H1 (cell line): ENCODE measurements around the gene INF2. TPM values are rescaled to one million over a fixed set of nuclear protein-coding genes. Genes with fewer than 3 reads are reported as not detected.

Source experiments
- BACH1 ChIP-seq: IDR thresholded peaks from 2 replicates; pipeline ENCODE4 v1.6.1; 2012; ENCODE audit warnings: low read length, improper control_type of control experiment
- BRCA1 ChIP-seq: IDR thresholded peaks from 2 replicates; pipeline ENCODE4 v1.6.1; 2012; ENCODE audit warnings: low read depth, low read length, improper control_type of control experiment
- CBX8 ChIP-seq: fragments of 300-800, 300-1000 bp; sonication (generic); IDR thresholded peaks from 2 replicates; pipeline ENCODE4 v1.7.1; 2016; ENCODE audit warnings: low read depth, low read length, borderline replicate concordance
- EP300 ChIP-seq, 2 experiments: IDR thresholded peaks; 1 replicate in 1 of 2; 2 replicates in 1 of 2; pipeline ENCODE4 v1.6.1; 2011 to 2012; ENCODE audit warnings: low read depth in 2 of 2, low read length in 2 of 2, mild to moderate bottlenecking in 2 of 2, borderline replicate concordance in 1 of 2, inconsistent platforms in 1 of 2, moderate library complexity in 1 of 2
- HDAC2 ChIP-seq, 2 experiments: fragments of 300-600 bp in 1 of 2; sonication (generic) in 1 of 2; IDR thresholded peaks; 2 replicates each; pipeline ENCODE4 v1.6.1; 2011 to 2012; ENCODE audit warnings: low read depth in 2 of 2, low read length in 2 of 2, mild to moderate bottlenecking in 2 of 2, moderate library complexity in 2 of 2, borderline replicate concordance in 1 of 2, inconsistent platforms in 1 of 2
- KDM1A ChIP-seq: fragments of 200-600, 300-600 bp; sonication (generic); IDR thresholded peaks from 2 replicates; pipeline ENCODE4 v1.7.1; 2016; ENCODE audit warnings: mild to moderate bottlenecking, low read length, borderline replicate concordance
- KDM4A ChIP-seq: IDR thresholded peaks from one replicate; pipeline ENCODE4 v1.7.1; 2012; ENCODE audit warnings: low read depth, mild to moderate bottlenecking, moderate library complexity, low read length, inconsistent platforms; ENCODE audit not compliant: severe bottlenecking
- RAD21 ChIP-seq, 2 experiments: IDR thresholded peaks in 1 of 2; conservative IDR thresholded peaks in 1 of 2; 2 replicates each; pipeline ENCODE4 v1.6.1; 2011; ENCODE audit warnings: low read depth in 2 of 2, low read length in 2 of 2, improper control_type of control experiment in 1 of 2, inconsistent platforms in 1 of 2, mild to moderate bottlenecking in 1 of 2, moderate library complexity in 1 of 2
- ZNF274 ChIP-seq: IDR thresholded peaks from 2 replicates; pipeline ENCODE4 v1.7.0; 2012; ENCODE audit warnings: low read length, borderline replicate concordance; ENCODE audit errors: extremely low read depth
- polyA plus RNA-seq, 7 experiments: library from polyadenylated mRNA; depleted of rRNA in 3 of 7; stranded (reverse) in 5 of 7; unstranded in 2 of 7; fragments of >200 nt in 5 of 7; fragments of 200-250 nt in 2 of 7; gene quantifications; 1 replicate in 5 of 7; 2 replicates in 1 of 7; 4 replicates in 1 of 7; pipeline versions ENCODE4 v1.2.1 to v1.2.3, GENCODE V29; 2011 to 2013; ENCODE audit warnings: missing spikeins in 2 of 7, mixed read lengths in 2 of 7
- total RNA-seq: library from RNA; stranded (reverse); fragmentation: NEBNext Ultra II Directional; extraction: Animal tissue kit (Norgen Biotek cat#: 25700); gene quantifications from 2 replicates; pipeline ENCODE4 v1.2.1, GENCODE V29; 2021

Gene INF2
- total and polyA plus RNA-seq, 2 of the 8 experiments (the other 6 are each of a cell fraction or from before 2014, with no cell fraction given), result 29.1 to 59.5 TPM

DNA sequence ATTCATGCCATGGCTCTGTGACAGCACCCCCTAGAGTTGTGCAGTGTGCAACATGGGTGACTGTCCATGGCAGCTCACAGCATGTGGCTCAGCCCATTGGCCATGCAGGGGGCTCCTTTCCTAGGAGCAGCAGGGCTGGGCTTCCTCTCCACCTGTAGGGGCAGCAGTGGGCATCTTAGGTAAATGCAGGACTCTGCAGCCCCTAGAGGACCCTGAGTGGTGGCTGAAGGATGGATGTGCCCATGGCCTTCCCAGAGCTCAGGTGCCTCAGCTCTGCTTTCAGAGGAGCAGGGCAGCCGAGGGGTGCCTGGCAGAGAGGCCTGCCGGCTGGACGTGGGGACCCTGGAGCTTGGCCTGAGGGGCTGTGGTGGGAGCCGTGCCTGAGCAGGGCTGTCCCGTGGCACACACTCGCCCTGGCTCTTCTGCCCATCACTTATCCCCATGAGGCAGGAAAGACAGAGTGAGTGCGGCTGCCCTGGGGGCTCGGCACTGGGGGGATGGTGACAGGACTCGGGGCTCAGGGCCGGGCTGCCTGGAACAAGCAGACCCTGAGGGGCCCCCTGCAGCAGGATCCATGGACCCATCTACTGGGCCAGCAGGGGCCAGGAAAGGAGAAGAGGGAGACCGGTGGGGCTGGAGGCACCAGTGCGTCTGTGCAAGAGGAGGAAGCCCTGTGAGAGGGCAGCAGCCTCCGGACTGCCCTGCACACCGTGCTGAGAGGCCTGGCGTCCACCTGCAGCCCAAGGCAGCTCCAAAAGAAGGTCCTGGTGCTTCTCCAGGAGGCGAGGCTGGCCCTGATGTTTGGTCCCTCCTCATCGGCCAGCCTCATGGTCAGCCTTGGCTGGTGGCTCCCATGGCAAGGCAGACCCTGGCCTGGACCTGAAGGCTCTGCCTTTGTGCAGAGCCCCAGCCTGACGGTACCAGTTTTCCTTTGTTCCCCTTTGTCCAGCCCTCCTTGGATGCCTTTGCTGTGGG, 42.2 kb downstream of the INF2 start (continued):
- TF ChIP-seq EP300 (IDR thresholded peaks at IDR 0.05; ENCODE audit: borderline replicate concordance in 1 of 2, low read depth in 2 of 2, low read length in 2 of 2), result 0 out of 3 replicates have a peak, but pooled peaks of 1 of the 2 experiments have one; percentile 13
- no peak for TF ChIP-seq CBX8
- no peak for TF ChIP-seq BRCA1
- no peak for TF ChIP-seq ZNF274
- TF ChIP-seq RAD21 (IDR thresholded peaks at IDR 0.05 in 1 of 2, conservative IDR thresholded peaks at IDR 0.05 in 1 of 2; ENCODE audit: low read depth in 2 of 2, low read length in 2 of 2), result peak; percentile 38 to 62
- peak; percentile 62; the same call in 1 of the 2 replicates for TF ChIP-seq KDM1A
- no peak for TF ChIP-seq BACH1
- TF ChIP-seq KDM4A, result no peak
- TF ChIP-seq HDAC2 (IDR thresholded peaks at IDR 0.05; ENCODE audit: borderline replicate concordance in 1 of 2, low read depth in 2 of 2, low read length in 2 of 2), result 0 out of 4 replicates have a peak, but pooled peaks of 1 of the 2 experiments have one; percentile 22
